Stimulated activated naive CD8-positive, alpha-beta T cell treated with anti-CD3 and anti-CD28 coated beads, Interleukin-15, Interleukin-2, amounts not matched to agents 100 U/mL and 50 U/mL, for 24 hours (primary cell): ENCODE data around the gene METTL25.
"Not testable (repeated sequence)": the region's sequence is repeated elsewhere in the genome, so short reads cannot be mapped to it uniquely, and the experiment has no call there.

ENCODE experiments used
- ATAC-seq: fragments of 150-1000 bp; cut with Tn5 transposase; one replicate; pipeline ENCODE4 v1.10.0; 2021
- DNase-seq: peaks from one replicate; pipeline ENCODE4 v3.0.0; 2021

The METTL25 gene

GRCh38 chr12:82358200-82359114 is at the start of gene METTL25, which contains the start of gene CCDC59:
Gene METTL25, plus strand, starts transcription at chr12:82358529. Its CDS starts 37 bp downstream, at chr12:82358566.
Gene CCDC59, minus strand, starts transcription at chr12:82358387. Its CDS starts 11 bp downstream, at chr12:82358376.
- ATAC-seq (peak; percentile 97), DNase-seq (peak; percentile 97)

- ATAC-seq (no peak), DNase-seq (no peak)
Measured at GRCh38 chr12:82314406-82314892, 43.9 kb upstream of the METTL25 start.

GRCh38 chr12:82319276-82319675 is 39.1 kb upstream of the METTL25 start:
- no peak for DNase-seq
- no peak for ATAC-seq

GRCh38 chr12:82325540-82326336 is 32.6 kb upstream of the METTL25 start:
- DNase-seq (no peak), ATAC-seq (no peak)

GRCh38 chr12:82326905-82327503 is 31.3 kb upstream of the METTL25 start:
- no peak for DNase-seq
- no peak for ATAC-seq

GRCh38 chr12:82327861-82328260 is 30.5 kb upstream of the METTL25 start:
- ATAC-seq (no peak), DNase-seq (no peak)

- ATAC-seq (no peak), DNase-seq (no peak)
Measured at GRCh38 chr12:82329508-82329907, 28.8 kb upstream of the METTL25 start.

- no peak for DNase-seq
- no peak for ATAC-seq
Measured at GRCh38 chr12:82350161-82350560, 8.2 kb upstream of the METTL25 start.

GRCh38 chr12:82351390-82351789 is 6.9 kb upstream of the METTL25 start:
- ATAC-seq (no peak), DNase-seq (no peak)

GRCh38 chr12:82357340-82357739 is 989 bp upstream of the METTL25 start:
- no peak for ATAC-seq

GRCh38 chr12:82357845-82358199 is 507 bp upstream of the METTL25 start:
- DNase-seq (no peak), ATAC-seq (no peak)

More at GRCh38 chr12:82357340-82357739, 989 bp upstream of the METTL25 start:
- DNase-seq: no peak

- ATAC-seq (no peak), DNase-seq (peak; percentile 10)
Measured at GRCh38 chr12:82359115-82359478, 768 bp downstream of the METTL25 start.

GRCh38 chr12:82360834-82361233 is 2.5 kb downstream of the METTL25 start:
- not testable (repeated sequence) for ATAC-seq, DNase-seq

- no peak for DNase-seq
Measured at GRCh38 chr12:82361461-82361915, 3.2 kb downstream of the METTL25 start.

GRCh38 chr12:82363990-82364389 is 5.7 kb downstream of the METTL25 start:
- DNase-seq: no peak
- ATAC-seq: no peak

More at GRCh38 chr12:82361461-82361915, 3.2 kb downstream of the METTL25 start:
- no peak for ATAC-seq

GRCh38 chr12:82366197-82366596 is 7.9 kb downstream of the METTL25 start:
- DNase-seq: no peak
- no peak for ATAC-seq

- ATAC-seq: no peak
- no peak for DNase-seq
Measured at GRCh38 chr12:82375201-82375600, 16.9 kb downstream of the METTL25 start.

GRCh38 chr12:82378997-82379396 is 20.7 kb downstream of the METTL25 start:
- DNase-seq (no peak), ATAC-seq (no peak)

GRCh38 chr12:82383930-82384552 is 25.7 kb downstream of the METTL25 start:
- no peak for ATAC-seq
- no peak for DNase-seq

GRCh38 chr12:82398879-82399278 is 40.5 kb downstream of the METTL25 start:
- DNase-seq (no peak), ATAC-seq (no peak)

GRCh38 chr12:82400819-82401218 is 42.5 kb downstream of the METTL25 start:
- DNase-seq (no peak), ATAC-seq (no peak)

GRCh38 chr12:82406651-82407050 is 48.3 kb downstream of the METTL25 start:
- DNase-seq (no peak), ATAC-seq (no peak)
